ENCODE data around the gene PIP5K1C.
A peak's percentile ranks its signal among the peaks of the same experiment; 100 is the strongest.

The PIP5K1C gene

DNA sequence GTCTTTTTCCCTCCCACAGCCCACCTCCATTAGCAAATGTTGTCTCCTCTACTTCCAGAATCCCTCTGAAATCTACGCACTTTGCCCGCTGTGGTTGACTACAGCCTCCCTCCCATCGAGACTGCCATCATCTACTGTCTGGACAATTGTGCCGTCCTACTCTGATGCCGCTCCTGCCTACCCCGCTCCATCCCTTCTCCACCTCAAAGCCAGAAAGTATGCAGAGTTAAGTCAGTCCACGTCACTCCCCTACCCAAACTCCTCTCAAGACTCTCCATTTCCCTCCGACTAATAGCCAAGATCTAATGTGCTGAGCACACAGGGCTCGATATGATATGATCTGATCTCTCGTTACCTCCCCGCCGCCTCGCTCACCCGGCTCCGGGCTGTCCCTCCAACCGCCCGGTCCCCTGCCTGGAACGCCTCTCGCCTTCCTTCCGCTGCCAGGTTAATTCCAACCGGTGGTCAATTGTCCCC lies 74.2 kb downstream of the PIP5K1C start:
- DNase-seq (ENCODE audit: low read depth): no peak

- no peak for DNase-seq (ENCODE audit: low read depth)
Measured at GRCh38 chr19:3623716-3624115, 76.6 kb downstream of the PIP5K1C start.

DNA sequence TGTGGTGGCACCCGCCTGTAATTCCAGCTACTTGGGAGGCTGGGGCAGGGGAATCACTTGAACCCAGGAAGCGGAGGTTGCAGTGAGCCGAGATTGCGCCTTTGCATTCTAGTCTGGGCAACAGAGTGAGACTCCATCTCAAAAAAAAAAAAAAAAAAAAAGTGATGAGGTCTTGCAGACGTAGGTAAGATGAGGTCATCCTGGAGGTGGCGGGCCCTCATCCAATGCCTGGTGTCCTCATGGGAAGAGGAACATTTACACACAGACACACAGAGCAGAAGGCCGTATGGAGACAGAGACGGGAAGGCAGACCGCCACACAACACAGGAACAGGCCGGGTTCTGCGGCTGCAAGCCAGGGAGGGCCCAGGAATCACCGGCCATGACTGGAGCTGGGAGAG lies 78.0 kb downstream of the PIP5K1C start:
- no peak for DNase-seq (ENCODE audit: low read depth)

DNA sequence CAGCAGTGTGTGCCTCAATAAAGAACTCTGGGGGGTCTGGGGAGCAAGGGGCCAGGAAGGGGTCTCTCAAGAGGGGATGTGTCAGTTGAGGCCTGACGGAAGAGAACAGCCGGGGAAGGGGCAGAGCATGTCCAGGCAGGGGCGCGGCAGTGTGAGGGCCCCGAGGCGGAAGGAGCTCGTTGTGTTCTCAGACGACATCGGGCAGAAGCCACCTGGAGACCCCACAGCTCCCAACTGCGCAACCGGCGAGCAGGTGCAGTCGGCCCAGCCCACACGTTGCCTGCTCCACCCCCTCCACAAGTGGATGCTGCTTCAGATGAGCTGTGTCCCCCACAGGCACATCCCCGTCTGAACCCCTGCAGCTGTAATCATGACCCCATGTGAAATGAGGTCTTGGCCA lies 78.6 kb downstream of the PIP5K1C start:
- no peak for DNase-seq (ENCODE audit: low read depth)

GRCh38 chr19:3620817-3621547 lies 79.3 kb downstream of the PIP5K1C start:
- no peak for DNase-seq (ENCODE audit: low read depth)

- DNase-seq (ENCODE audit: low read depth): no peak
Measured at GRCh38 chr19:3620145-3620816, 80.0 kb downstream of the PIP5K1C start.

- DNase-seq (ENCODE audit: low read depth): no peak
Measured at GRCh38 chr19:3619631-3620012, 80.6 kb downstream of the PIP5K1C start.

GRCh38 chr19:3618811-3619630 lies 81.2 kb downstream of the PIP5K1C start:
- DNase-seq (ENCODE audit: low read depth): no peak

- peak; percentile 47 for DNase-seq (ENCODE audit: low read depth)
Measured at GRCh38 chr19:3618144-3618810, 82.0 kb downstream of the PIP5K1C start.

DNA sequence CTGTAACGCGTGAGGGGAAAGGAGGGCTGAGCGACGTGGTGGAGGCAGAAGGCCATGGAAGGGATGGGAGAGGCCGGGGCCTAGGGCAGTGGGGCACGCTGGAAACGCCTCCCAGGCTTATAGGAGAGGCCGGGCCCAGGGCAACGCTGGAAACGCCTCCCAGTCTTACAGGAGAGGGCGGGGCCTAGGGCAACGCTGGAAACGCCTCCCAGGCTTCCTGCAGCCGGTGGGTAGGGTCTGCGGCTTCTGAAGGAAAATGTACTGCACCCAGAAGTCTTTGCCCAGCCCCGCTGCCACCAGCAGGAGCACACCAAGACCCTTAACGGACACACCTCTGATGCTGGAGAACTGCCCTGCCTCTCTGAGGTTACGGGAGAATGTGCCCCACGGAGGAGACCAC lies 82.8 kb downstream of the PIP5K1C start:
- DNase-seq (ENCODE audit: low read depth): no peak

DNA sequence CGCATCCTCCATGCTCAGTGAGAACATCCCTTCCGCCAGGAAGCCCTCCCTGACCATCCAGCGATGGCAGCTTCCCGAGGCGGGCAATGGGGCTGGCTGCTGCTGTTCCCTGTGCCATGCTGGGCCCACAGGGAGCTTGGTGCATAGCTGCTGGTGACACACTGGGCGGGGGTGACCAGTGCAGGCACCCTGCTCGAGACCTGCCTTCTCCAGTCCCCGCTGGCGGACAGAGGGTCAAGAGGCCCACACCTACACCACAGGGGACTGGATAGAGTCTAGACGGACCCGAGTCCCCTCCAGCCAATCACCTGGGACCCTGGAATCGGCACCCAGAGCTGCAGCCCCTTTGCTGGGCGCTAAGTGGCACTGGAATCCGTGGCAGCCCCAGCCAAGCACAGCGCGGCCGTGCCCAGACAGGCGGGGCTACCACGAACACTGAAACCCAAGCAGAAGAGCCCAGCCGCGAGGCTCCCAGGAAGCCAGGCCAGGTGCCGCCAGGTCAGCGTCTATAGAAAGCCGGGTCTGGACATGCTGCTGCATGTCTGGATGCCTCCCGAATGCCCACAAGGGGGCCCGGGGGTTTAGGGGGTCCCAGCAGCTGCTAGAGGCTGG lies 84.6 kb downstream of the PIP5K1C start:
- no peak for DNase-seq (ENCODE audit: low read depth)

- no peak for DNase-seq (ENCODE audit: low read depth)
Measured at GRCh38 chr19:3614858-3615505, 85.3 kb downstream of the PIP5K1C start.

DNA sequence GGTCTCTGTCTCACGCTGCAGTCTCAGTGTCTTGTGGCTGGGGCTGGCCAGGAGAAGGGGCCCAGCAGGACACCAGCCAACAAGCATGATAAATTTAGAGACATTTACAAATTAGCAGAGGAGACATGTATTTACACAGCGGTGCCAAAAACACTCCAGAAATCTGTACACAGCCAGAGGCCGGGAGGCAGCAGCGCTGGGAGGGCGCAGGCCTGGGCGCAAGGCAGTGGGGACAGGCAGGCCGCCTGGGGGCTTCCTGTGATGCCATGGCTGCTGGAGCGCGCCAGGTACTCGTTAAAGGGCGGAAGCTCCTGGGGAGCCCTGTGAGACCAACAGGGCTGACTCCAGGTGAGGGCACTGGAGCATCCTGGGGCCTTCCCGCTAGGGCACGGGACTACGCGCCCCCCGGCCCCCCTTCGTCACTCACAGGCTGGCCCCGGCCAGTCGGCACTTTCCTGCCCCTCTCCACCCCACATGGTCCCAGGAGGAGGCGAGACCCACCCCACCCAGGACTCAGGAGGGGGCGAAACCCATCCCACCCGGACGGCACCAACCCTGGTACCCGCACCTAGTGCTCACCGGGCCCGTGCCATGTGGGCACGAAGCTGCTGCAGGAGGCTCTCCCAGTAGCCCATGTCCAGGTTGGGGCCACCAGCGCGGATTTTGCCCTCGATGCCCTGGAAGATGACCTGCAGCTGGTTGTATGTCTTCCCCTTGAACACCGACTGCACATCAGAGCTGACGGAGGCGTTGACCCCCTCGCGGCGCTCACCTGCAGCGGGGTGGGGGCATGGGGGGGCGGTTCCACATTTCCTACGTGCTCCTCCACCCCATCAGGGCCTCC lies 86.2 kb downstream of the PIP5K1C start:
- no peak for DNase-seq (ENCODE audit: low read depth)

DNA sequence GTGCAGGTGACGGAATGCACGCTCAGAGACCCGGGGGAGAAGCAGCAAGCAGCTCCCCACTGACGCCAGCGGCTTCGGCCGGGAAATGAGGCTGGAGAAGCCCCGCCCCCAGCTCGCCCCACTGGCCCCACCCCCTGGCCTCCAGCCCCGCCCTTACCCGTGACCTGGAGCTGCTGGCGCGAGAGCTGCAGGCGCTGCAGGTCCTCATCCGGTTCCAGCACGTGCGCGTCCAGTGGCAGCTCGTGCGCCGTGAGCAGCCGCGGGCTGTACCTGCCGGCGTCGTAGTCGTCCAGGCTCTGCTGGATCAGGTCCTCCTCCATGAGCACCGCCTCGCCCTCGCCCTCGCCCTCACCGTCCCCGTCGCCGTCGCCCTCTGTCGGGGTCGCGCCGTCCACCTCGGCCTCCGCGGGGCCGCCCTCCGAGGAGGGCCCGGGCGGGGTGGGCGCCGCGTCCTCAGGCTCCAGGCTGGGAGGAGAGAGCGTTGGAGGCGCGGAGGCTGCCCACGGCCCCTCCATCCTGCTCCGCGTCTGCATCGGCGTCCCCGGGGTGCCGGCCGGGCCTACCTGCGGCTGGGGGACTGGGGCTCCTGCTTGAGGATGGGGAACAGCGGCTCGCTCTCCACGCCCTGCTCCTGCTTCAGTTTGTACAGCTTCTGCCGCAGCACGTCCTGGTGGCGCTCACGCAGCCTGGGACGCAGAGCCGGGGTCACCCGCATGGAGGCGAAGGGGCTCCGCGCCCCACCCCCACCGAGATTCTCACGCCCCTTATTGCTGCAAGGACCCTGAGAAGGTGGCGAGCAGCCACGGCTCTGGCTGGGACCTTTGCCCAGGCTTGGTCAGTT lies 87.1 kb downstream of the PIP5K1C start:
- DNase-seq (ENCODE audit: low read depth): no peak

DNA sequence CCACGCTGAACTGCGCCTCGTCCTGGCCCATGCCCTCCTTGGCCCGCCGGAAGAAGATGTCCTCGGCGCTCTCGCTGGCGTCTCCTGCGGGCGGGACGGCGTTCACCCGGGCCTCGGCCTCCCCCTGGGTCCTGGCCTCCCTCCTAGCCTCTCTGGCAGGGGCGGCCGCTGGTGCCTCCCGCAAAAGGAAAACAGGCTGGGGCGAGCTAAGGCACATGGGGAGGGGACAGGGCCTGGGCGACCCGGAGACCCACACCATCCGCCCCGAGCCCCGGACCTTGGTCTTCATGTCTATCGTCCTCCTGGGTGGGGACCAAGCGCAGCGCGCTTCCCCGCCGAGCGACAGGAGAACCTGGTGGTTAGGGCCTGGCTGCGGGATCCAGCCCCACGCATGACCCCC lies 87.9 kb downstream of the PIP5K1C start:
- DNase-seq (ENCODE audit: low read depth): no peak

DNA sequence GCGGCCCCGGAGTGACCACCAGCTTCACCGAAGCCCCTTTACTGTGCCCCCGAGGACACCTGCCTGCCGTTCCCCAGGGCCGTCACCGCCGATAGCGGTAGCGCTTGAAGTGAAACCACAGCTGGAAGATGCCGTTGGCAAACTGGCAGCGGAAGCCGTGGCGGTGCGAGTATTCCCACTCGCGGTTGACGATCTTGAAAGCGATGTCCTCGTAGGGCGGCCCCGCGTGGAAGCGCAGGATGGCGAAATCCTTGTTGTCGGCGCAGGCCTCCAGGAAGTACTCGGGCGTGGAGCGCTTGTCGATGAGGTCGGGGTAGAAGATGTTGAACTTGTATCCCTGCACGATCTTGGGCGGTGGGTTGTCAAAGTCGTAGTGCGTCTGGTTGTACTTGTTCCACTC lies 88.4 kb downstream of the PIP5K1C start:
- no peak for DNase-seq (ENCODE audit: low read depth)

GRCh38 chr19:3610745-3611717 lies 89.2 kb downstream of the PIP5K1C start:
- DNase-seq (ENCODE audit: low read depth): no peak

Measured in fibroblast of the conjunctiva (primary cell).